Lung (tissue), 12 donors: ENCODE results near the gene PMEL. TPM values are rescaled to one million over a fixed set of nuclear protein-coding genes. Genes with fewer than 3 reads are reported as not detected.
"Not testable (repeated sequence)": the region's sequence is repeated elsewhere in the genome, so short reads cannot be mapped to it uniquely, and the experiment has no call there.

Source experiments
- ATAC-seq: fragments of 200-7000 bp; cut with Tn5 transposase; one replicate; pipeline ENCODE4 v1.9.1; 2020; ENCODE audit warnings: moderate number of reproducible peaks; ENCODE audit not compliant: insufficient read depth, low FRiP score
- DNase-seq, 3 donors: peaks; one replicate each; pipeline ENCODE4 v3.0.0-alpha.2; 2013 to 2017
- H3K27ac ChIP-seq, 2 donors: one replicate each; pipeline ENCODE4 v1.5.1; 2013; ENCODE audit warnings: mild to moderate bottlenecking in 2 of 2, moderate library complexity in 2 of 2, control low read depth in 1 of 2, inconsistent platforms in 1 of 2, low read depth in 1 of 2, low read length in 1 of 2
- H3K27me3 ChIP-seq, 3 donors: one replicate each; pipeline ENCODE4 v1.5.1; 2013; ENCODE audit warnings: low read length in 2 of 3; ENCODE audit not compliant: control insufficient read depth in 3 of 3, insufficient read depth in 3 of 3
- H3K36me3 ChIP-seq, 4 donors: one replicate each; pipeline ENCODE4 v1.5.1; 2013; ENCODE audit warnings: low read length in 4 of 4, mild to moderate bottlenecking in 1 of 4, moderate library complexity in 1 of 4; ENCODE audit not compliant: control insufficient read depth in 4 of 4, insufficient read depth in 4 of 4
- H3K4me1 ChIP-seq, 5 donors: one replicate each; pipeline ENCODE4 v1.5.1; 2013; ENCODE audit warnings: low read length in 5 of 5, mild to moderate bottlenecking in 2 of 5, moderate library complexity in 1 of 5; ENCODE audit not compliant: control insufficient read depth in 5 of 5, insufficient read depth in 5 of 5
- H3K4me3 ChIP-seq: one replicate; pipeline ENCODE4 v1.5.1; 2013; ENCODE audit warnings: mild to moderate bottlenecking, control low read depth, moderate library complexity
- H3K9ac ChIP-seq, 2 donors: one replicate each; pipeline ENCODE4 v1.5.1; 2013; ENCODE audit warnings: low read length in 2 of 2, control low read depth in 1 of 2; ENCODE audit not compliant: insufficient read depth in 1 of 2
- H3K9me3 ChIP-seq, 4 donors: one replicate each; pipeline ENCODE4 v1.5.1; 2013; ENCODE audit warnings: low read length in 3 of 4, mild to moderate bottlenecking in 1 of 4, moderate library complexity in 1 of 4; ENCODE audit not compliant: control insufficient read depth in 4 of 4, insufficient read depth in 3 of 4
- WGBS, 2 donors: extraction: QIAGEN DNeasy Blood & Tissue Kit; methylation state at CpG; one replicate each; pipeline ENCODE4 v1.1.7; 2013; 5-methylcytosine and 5-hydroxymethylcytosine counted together
- polyA plus RNA-seq, 2 donors: library from polyadenylated mRNA; stranded (reverse); fragments of 200-250 nt; gene quantifications; one replicate each; pipeline ENCODE4 v1.2.1, GENCODE V29; 2013
- total RNA-seq, 2 donors: library from RNA; depleted of rRNA in 1 of 2; stranded (reverse); fragments of >200 nt in 1 of 2; gene quantifications; one replicate each; pipeline ENCODE4 v1.2.1, GENCODE V29; 2014 to 2021
- TF ChIP-seq, protein P1 (sequence below): IDR thresholded peaks from 2 replicates; pipeline ENCODE4 v1.5.1; 2012; ENCODE audit warnings: mild to moderate bottlenecking; ENCODE audit errors: control extremely low read depth, extremely low read depth
- donor health status: control.
- donor health status: control.
- donor health status: Bipolar disorder and iron deficiency.
- donor health status: healthy.
- donor health status: DM: yes; HTN: yes; CAD: no.

Gene PMEL
- total and polyA plus RNA-seq, 4 donors = 0.43 to 1.7 (median 1.1) TPM

DNA sequence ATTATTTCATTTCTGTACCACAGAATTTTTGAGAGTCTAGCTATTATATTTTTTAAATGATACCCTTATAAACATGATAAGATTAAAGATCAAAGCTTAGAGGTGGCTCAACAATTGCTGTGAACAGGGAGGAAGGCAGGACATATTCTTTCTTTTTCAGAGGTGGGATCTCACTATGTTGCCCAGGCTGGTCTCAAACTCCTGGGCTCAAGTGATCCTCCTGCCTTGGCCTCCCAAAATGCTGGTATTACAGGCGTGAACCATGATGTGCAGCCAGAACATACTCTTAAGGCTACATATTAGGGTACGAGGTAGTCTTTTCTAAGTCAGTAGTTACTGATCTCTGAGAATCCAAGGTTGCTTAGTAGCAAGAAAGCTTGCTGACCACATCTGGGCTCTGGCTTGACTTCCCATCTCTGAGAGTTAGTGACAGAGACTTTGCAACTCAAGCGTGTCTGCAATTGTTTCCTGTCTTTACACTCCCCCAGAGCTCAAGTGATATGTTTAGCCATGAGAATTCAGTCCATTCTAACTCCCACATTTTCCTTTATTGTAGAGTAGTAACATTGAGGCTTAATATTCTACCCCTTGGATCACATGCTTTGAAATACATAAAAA is 16.6 kb upstream of the PMEL start:
- ATAC-seq (no peak), DNase-seq (no peak)
- TF ChIP-seq, protein P1, sequence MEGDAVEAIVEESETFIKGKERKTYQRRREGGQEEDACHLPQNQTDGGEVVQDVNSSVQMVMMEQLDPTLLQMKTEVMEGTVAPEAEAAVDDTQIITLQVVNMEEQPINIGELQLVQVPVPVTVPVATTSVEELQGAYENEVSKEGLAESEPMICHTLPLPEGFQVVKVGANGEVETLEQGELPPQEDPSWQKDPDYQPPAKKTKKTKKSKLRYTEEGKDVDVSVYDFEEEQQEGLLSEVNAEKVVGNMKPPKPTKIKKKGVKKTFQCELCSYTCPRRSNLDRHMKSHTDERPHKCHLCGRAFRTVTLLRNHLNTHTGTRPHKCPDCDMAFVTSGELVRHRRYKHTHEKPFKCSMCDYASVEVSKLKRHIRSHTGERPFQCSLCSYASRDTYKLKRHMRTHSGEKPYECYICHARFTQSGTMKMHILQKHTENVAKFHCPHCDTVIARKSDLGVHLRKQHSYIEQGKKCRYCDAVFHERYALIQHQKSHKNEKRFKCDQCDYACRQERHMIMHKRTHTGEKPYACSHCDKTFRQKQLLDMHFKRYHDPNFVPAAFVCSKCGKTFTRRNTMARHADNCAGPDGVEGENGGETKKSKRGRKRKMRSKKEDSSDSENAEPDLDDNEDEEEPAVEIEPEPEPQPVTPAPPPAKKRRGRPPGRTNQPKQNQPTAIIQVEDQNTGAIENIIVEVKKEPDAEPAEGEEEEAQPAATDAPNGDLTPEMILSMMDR = no peak
- H3K9me3 ChIP-seq = no peaks in the 10 kb centered on the region
- H3K27ac ChIP-seq = no peak overlapping the region
- H3K4me1 ChIP-seq = peaks cover 0 to 4% (median 0%) of the 10 kb centered on the region in 5 donors
- WGBS, 2 donors = 43 to 66% methylated on average over 3 of the region's 3 CpGs
- H3K36me3 ChIP-seq = peaks cover 13 to 28% (median 14%) of the 10 kb centered on the region in 4 donors
- no peak overlapping the region for H3K4me3 ChIP-seq
- H3K27me3 ChIP-seq = no peaks in the 10 kb centered on the region
- no peak overlapping the region for H3K9ac ChIP-seq

DNA sequence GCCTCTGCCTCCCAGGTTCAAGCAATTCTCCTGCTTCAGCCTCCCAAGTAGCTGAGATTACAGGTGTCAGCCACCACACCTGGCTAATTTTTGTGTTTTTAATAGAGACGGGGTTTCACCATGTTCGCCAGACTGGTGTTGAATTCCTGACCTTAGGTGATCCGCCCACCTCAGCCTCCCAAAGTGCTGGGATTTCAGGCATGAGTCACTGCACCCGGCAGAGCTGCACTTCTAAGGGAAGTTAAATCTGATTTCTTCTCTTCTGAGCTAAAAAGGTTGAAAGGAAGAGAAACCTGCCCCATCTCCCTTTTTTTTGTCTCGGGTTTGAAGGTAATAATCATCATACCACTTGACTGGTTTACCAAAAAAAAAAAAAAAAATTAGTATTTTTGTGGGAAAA is 16.0 kb upstream of the PMEL start:
- H3K36me3 ChIP-seq = peaks cover 10 to 28% (median 12%) of the 10 kb centered on the region in 4 donors
- H3K4me3 ChIP-seq, H3K4me1 ChIP-seq, H3K9me3 ChIP-seq, H3K27me3 ChIP-seq, H3K27ac ChIP-seq, DNase-seq, H3K9ac ChIP-seq: not testable (repeated sequence)
- peak; percentile 36 for ATAC-seq
- 70 to 72% methylated on average over 5 of the region's 5 CpGs for WGBS, 2 donors

DNA sequence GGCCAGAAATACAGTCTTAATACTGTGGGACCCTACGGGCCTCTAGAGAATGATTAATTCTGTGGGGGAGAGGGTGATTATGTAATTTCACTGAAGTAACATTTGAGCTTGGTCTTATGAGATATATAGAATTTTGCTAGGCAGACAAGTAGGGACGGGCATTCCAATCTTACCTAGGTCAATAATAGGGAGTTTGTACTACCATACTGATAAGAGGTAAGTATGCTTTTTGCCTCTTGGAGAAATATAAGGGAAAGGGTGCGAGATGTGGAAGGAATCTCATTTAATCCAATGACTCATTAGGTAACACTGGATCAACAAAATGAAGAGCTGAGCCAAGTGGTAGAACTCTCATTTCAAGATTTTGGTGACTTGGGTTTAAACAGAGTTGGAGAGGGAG is 13.2 kb upstream of the PMEL start:
- ATAC-seq (no peak), DNase-seq (no peak)
- TF ChIP-seq, protein P1 = no peak
- no peak overlapping the region for H3K4me3 ChIP-seq
- no peak overlapping the region for H3K9ac ChIP-seq
- H3K9me3 ChIP-seq = no peaks in the 10 kb centered on the region
- H3K27me3 ChIP-seq = no peaks in the 10 kb centered on the region
- H3K4me1 ChIP-seq = peaks cover 0 to 21% (median 10%) of the 10 kb centered on the region in 5 donors
- WGBS, 2 donors = 61 to 67% methylated on average over 3 of the region's 3 CpGs
- no peak overlapping the region for H3K27ac ChIP-seq
- H3K36me3 ChIP-seq = peaks cover 2 to 21% (median 8%) of the 10 kb centered on the region in 4 donors

DNA sequence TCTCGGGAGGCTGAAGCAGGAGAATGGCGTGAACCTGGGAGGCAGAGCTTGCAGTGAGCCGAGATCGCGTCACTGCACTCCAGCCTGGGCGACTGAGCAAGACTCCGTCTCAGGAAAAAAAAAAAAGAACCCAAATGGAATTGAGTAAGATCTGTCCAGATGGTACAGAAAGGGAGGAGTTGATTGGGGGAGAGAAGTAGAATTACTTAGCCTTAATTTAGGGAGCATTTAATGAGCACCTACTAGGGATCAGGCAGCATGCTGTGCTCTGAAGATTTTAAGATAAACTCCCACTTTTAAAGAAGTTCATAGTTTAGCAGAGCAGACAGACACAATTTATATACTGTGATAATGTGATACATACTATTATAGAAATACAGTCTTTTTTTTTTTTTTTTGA is 12.6 kb upstream of the PMEL start:
- Histone ChIP-seq H3K4me1 (peaks cover 0 to 21% (median 10%) of the 10 kb centered on the region in 5 donors), H3K27ac (no peak overlapping the region), H3K4me3 (no peak overlapping the region), H3K9ac (no peak overlapping the region), H3K27me3 (no peaks in the 10 kb centered on the region), H3K36me3 (peaks cover 2 to 21% (median 9%) of the 10 kb centered on the region in 4 donors), H3K9me3 (no peaks in the 10 kb centered on the region)
- WGBS, 2 donors = 45 to 85% methylated on average over 7 of the region's 7 CpGs
- DNase-seq = no peak
- TF ChIP-seq, protein P1 = no peak
- no peak for ATAC-seq
